GM18505 (cell line): ENCODE results near the gene SPAM1.
A peak's percentile ranks its signal among the peaks of the same experiment; 100 is the strongest.
"Not testable (repeated sequence)": the region's sequence is repeated elsewhere in the genome, so short reads cannot be mapped to it uniquely, and the experiment has no call there.

Experiments used
- ATAC-seq: cut with Tn5 transposase; IDR thresholded peaks from one replicate; pipeline ENCODE4 v1.9.1; 2021; ENCODE audit not compliant: unreplicated experiment
- POLR2A ChIP-seq: IDR thresholded peaks from 4 replicates; pipeline ENCODE4 v1.6.1; 2011; ENCODE audit warnings: borderline replicate concordance; ENCODE audit not compliant: insufficient read depth, insufficient read length; ENCODE audit errors: extremely low read depth

Gene SPAM1

GRCh38 chr7:123974326-123974908 lies 49.4 kb downstream of the SPAM1 start:
- no peak for TF ChIP-seq POLR2A
- peak; percentile 47 for ATAC-seq

DNA sequence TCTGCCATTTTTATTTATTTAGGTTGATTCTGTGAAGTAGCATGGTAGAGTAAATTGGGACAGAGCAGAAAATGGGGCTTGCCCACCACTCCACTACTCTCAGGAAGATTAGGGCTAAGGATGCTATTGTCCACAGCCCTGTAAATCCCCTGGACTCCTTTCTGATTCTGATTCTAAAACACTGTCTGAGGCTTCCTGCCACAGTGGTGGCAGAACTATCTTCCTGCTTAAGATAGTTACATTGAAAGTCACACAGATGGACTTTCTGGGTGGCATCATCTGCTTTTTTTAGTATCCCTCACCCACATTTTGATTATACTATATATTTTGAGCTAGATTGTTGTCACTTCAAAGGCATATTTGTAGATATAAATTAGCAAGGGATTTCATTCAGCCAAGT lies 50.0 kb downstream of the SPAM1 start:
- no peak for ATAC-seq
- no peak for TF ChIP-seq POLR2A

- no peak for TF ChIP-seq POLR2A
- ATAC-seq = no peak
Observed at GRCh38 chr7:123977081-123977480, 52.0 kb downstream of the SPAM1 start.

DNA sequence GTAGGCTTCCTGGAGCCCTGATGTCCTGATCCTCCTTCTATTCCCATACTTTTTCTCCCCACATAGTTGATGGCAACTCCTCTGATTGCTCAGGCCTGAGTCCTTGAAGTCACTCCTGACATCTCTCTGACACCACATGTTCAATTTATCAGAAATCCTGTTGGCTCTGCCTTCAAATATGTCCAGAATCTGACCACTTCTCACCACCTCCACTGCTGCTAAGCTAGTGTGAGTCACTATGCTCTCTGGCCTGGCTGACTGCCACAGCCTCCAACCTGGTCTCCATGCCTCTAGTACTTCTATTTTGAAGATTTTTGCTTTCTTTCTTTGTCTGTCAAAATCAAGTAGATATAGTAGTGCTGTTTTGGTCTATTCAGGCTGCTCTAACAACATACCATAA lies 54.8 kb downstream of the SPAM1 start:
- no peak for TF ChIP-seq POLR2A
- no peak for ATAC-seq

- TF ChIP-seq POLR2A = no peak
- no peak for ATAC-seq
Observed at GRCh38 chr7:123987445-123987844, 62.4 kb downstream of the SPAM1 start.

GRCh38 chr7:123992913-123993518 lies 68.0 kb downstream of the SPAM1 start:
- no peak for TF ChIP-seq POLR2A
- no peak for ATAC-seq

DNA sequence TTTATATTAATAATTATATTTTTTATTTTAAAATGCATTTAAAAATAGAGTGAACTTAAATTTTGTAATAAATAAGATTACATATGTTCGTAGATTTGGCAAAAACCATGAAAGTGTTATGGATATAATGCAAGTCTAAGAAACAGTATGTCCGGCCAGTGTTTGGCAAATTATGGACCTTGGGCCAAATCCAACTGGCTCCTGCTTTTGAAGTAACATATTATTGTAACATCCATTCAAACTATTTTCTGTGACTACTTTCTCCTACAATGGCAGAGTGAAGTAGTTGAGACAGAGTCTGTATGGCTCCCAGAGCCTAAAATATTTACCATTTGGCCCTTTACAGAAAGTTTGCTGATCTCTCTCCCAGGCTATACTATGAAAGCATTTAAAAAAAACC lies 69.0 kb downstream of the SPAM1 start:
- no peak for TF ChIP-seq POLR2A
- ATAC-seq = no peak

DNA sequence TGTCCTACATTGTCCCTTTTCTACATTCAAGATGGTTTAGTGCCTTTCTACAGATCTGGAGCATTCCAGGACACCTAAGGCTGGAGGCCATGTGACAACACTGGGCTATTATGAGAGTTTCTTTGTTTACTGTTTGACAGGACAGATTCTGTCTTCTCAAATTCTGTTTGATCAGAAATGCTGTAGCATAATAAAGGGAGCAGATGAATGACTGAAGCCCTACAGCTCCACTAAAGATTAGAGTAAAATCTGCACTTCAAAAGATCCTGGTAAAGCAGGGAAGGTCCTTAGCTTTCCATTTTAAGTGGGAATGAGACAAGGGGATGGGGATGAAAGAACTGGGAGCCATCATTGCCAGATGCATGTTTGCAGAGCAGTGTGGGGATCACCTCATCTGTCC lies 69.4 kb downstream of the SPAM1 start:
- ATAC-seq = no peak

GRCh38 chr7:123995617-123996326 lies 70.7 kb downstream of the SPAM1 start:
- ATAC-seq = no peak
- no peak for TF ChIP-seq POLR2A

More for the DNA sequence above, 69.4 kb downstream of the SPAM1 start:
- TF ChIP-seq POLR2A = no peak

- ATAC-seq = no peak
- TF ChIP-seq POLR2A = no peak
Observed at GRCh38 chr7:123996327-123996625, 71.2 kb downstream of the SPAM1 start.

- no peak for ATAC-seq
- TF ChIP-seq POLR2A = no peak
Observed at GRCh38 chr7:123998921-123999320, 73.9 kb downstream of the SPAM1 start.

- no peak for TF ChIP-seq POLR2A
- ATAC-seq = no peak
Observed at GRCh38 chr7:123999703-124000102, 74.7 kb downstream of the SPAM1 start.

DNA sequence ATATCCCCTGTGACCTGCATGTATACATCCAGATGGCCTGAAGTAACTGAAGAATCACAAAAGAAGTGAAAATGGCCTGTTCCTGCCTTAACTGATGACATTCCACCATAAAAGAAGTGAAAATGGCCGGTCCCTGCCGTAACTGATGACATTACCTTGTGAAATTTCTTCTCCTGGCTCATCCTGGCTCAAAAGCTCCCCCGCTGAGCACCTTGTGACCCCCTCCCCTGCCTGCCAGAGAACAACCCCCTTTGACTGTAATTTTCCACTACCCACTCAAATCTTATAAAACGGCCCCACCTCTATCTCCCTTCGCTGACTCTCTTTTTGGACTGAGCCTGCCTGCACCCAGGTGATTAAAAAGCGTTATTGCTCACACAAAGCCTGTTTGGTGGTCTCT lies 83.3 kb downstream of the SPAM1 start:
- not testable (repeated sequence) for ATAC-seq

GRCh38 chr7:124009321-124009720 lies 84.3 kb downstream of the SPAM1 start:
- ATAC-seq = no peak
- no peak for TF ChIP-seq POLR2A
